ENCODE data around the gene IL1RAPL1.

- TF ChIP-seq HMGXB4 (CRISPR knock-in tag; IDR thresholded peaks at IDR 0.05; ENCODE audit: borderline replicate concordance) (no peak), CTCF (IDR thresholded peaks at IDR 0.05) (no peak), JUN (IDR thresholded peaks at IDR 0.05) (no peak), BHLHE40 (IDR thresholded peaks at IDR 0.05; ENCODE audit: low read depth, low read length) (no peak), POLR2A (IDR thresholded peaks at IDR 0.05; ENCODE audit: low read length) (no peak), CEBPB (IDR thresholded peaks at IDR 0.05) (no peak), REST (IDR thresholded peaks at IDR 0.05) (no peak), SMC3 (IDR thresholded peaks at IDR 0.05) (no peak), MAFK (IDR thresholded peaks at IDR 0.05; ENCODE audit: partially characterized antibody) (no peak), USF2 (IDR thresholded peaks at IDR 0.05) (no peak), RFX5 (IDR thresholded peaks at IDR 0.05) (no peak)
Measured at GRCh38 chrX:29553542-29553941, 966.3 kb downstream of the IL1RAPL1 start.
